ENCODE results near the gene RBM38.

Gene RBM38

DNA sequence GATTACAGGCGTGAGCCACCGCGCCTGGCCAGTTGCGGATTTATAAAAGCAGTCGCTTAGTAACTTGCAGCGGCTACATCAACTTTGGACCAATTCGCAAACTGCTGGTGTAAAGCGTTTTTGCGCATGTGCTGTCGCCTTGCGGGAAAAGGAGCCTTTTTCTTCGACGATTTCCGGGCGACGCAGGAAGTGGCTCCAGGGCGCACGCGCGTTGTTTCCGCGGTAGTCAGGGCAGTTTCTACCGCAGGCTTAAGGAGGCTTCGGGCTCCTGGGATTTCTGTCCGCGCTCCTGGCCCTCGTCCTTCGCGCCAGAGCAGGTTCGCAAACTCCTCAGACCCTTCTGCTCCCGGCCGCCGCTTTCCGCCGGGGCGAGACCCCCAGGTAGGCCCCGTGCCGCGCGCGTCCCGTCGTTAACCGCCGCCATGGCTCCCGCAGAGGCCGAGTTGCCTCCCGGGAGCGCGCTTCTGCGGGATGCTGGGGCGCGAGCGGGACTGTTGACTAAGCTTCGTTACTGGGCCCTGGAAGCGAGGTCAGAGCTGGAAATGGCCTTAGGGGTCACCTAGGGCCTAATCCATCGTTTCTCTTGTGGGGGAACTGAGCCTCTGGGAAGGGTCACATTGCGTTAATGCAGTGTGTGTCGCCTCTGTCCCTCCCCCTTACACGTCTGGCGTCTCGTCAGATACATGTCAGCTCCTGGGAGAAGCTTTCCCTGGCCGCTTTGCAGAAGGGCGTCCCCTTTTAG, 40.0 kb upstream of the RBM38 start, which contains the start of gene RAE1 (continued):
- TF ChIP-seq ZNF184 (tag by site-specific recombination; IDR thresholded peaks at IDR 0.05): no peak
- TF ChIP-seq ZNF311 (tag by site-specific recombination; IDR thresholded peaks at IDR 0.05; ENCODE audit: borderline replicate concordance): no peak
- peak; percentile 49; the same call in 1 of the 2 replicates for TF ChIP-seq KLF9 (tag by site-specific recombination; IDR thresholded peaks at IDR 0.05; ENCODE audit: low read depth)
- no peak for TF ChIP-seq ZNF510 (tag by site-specific recombination; IDR thresholded peaks at IDR 0.05; ENCODE audit: insufficient replicate concordance)
- TF ChIP-seq OSR2 (tag by site-specific recombination; IDR thresholded peaks at IDR 0.05): peak; percentile 67
- no peak for TF ChIP-seq ZSCAN23 (tag by site-specific recombination; IDR thresholded peaks at IDR 0.05)
- peak; percentile 80; the same call in 1 of the 2 replicates for TF ChIP-seq ZNF777 (tag by site-specific recombination; IDR thresholded peaks at IDR 0.05; ENCODE audit: borderline replicate concordance)
- TF ChIP-seq, protein P1, sequence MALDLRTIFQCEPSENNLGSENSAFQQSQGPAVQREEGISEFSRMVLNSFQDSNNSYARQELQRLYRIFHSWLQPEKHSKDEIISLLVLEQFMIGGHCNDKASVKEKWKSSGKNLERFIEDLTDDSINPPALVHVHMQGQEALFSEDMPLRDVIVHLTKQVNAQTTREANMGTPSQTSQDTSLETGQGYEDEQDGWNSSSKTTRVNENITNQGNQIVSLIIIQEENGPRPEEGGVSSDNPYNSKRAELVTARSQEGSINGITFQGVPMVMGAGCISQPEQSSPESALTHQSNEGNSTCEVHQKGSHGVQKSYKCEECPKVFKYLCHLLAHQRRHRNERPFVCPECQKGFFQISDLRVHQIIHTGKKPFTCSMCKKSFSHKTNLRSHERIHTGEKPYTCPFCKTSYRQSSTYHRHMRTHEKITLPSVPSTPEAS (tag by site-specific recombination; IDR thresholded peaks at IDR 0.05): no peak
- peak; percentile 71 for TF ChIP-seq PRDM4 (tag by site-specific recombination; IDR thresholded peaks at IDR 0.05)
- no peak for TF ChIP-seq GLI4 (tag by site-specific recombination; IDR thresholded peaks at IDR 0.05)
- no peak for TF ChIP-seq ZNF701 (tag by site-specific recombination; IDR thresholded peaks at IDR 0.05)
- peak; percentile 63; the same call in 1 of the 2 replicates for TF ChIP-seq ZNF2 (tag by site-specific recombination; IDR thresholded peaks at IDR 0.05)
- no peak for TF ChIP-seq ZNF544 (tag by site-specific recombination; IDR thresholded peaks at IDR 0.05)
- TF ChIP-seq ZXDB (tag by site-specific recombination; IDR thresholded peaks at IDR 0.05): peak; percentile 80
- no peak for TF ChIP-seq ZNF423 (tag by site-specific recombination; IDR thresholded peaks at IDR 0.05)
- TF ChIP-seq ZNF426 (tag by site-specific recombination; IDR thresholded peaks at IDR 0.05): no peak
- TF ChIP-seq ZNF585B (tag by site-specific recombination; IDR thresholded peaks at IDR 0.05): no peak
- peak; percentile 68 for TF ChIP-seq GLIS2 (tag by site-specific recombination; IDR thresholded peaks at IDR 0.05)
- 0 out of 2 replicates have a peak, but pooled peaks have one; percentile 32 for TF ChIP-seq ZEB2 (tag by site-specific recombination; IDR thresholded peaks at IDR 0.05)
- no peak for TF ChIP-seq ZNF341 (tag by site-specific recombination; IDR thresholded peaks at IDR 0.05; ENCODE audit: low read depth)
- peak; percentile 92 for TF ChIP-seq YY1 (tag by site-specific recombination; IDR thresholded peaks at IDR 0.05)
- TF ChIP-seq ZNF335 (tag by site-specific recombination; conservative IDR thresholded peaks at IDR 0.05): peak; percentile 63
- TF ChIP-seq ZNF596 (tag by site-specific recombination; IDR thresholded peaks at IDR 0.05): no peak
- TF ChIP-seq KLF7 (tag by site-specific recombination; IDR thresholded peaks at IDR 0.05; ENCODE audit: borderline replicate concordance): no peak
- TF ChIP-seq ZNF19 (tag by site-specific recombination; IDR thresholded peaks at IDR 0.05; ENCODE audit: low read depth): no peak
- TF ChIP-seq ZNF645 (tag by site-specific recombination; IDR thresholded peaks at IDR 0.05): no peak
- no peak for TF ChIP-seq WT1 (tag by site-specific recombination; IDR thresholded peaks at IDR 0.05)
- TF ChIP-seq ZNF473 (tag by site-specific recombination; IDR thresholded peaks at IDR 0.05): no peak
- TF ChIP-seq, protein P2, sequence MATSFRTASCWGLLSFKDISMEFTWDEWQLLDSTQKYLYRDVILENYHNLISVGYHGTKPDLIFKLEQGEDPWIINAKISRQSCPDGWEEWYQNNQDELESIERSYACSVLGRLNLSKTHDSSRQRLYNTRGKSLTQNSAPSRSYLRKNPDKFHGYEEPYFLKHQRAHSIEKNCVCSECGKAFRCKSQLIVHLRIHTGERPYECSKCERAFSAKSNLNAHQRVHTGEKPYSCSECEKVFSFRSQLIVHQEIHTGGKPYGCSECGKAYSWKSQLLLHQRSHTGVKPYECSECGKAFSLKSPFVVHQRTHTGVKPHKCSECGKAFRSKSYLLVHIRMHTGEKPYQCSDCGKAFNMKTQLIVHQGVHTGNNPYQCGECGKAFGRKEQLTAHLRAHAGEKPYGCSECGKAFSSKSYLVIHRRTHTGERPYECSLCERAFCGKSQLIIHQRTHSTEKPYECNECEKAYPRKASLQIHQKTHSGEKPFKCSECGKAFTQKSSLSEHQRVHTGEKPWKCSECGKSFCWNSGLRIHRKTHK (tag by site-specific recombination; IDR thresholded peaks at IDR 0.05): no peak
- peak; percentile 50 for TF ChIP-seq SP2 (tag by site-specific recombination; IDR thresholded peaks at IDR 0.05)
- no peak for TF ChIP-seq MZF1 (tag by site-specific recombination; IDR thresholded peaks at IDR 0.05; ENCODE audit: borderline replicate concordance)
- TF ChIP-seq, protein P3, sequence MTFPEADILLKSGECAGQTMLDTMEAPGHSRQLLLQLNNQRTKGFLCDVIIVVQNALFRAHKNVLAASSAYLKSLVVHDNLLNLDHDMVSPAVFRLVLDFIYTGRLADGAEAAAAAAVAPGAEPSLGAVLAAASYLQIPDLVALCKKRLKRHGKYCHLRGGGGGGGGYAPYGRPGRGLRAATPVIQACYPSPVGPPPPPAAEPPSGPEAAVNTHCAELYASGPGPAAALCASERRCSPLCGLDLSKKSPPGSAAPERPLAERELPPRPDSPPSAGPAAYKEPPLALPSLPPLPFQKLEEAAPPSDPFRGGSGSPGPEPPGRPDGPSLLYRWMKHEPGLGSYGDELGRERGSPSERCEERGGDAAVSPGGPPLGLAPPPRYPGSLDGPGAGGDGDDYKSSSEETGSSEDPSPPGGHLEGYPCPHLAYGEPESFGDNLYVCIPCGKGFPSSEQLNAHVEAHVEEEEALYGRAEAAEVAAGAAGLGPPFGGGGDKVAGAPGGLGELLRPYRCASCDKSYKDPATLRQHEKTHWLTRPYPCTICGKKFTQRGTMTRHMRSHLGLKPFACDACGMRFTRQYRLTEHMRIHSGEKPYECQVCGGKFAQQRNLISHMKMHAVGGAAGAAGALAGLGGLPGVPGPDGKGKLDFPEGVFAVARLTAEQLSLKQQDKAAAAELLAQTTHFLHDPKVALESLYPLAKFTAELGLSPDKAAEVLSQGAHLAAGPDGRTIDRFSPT (tag by site-specific recombination; IDR thresholded peaks at IDR 0.05): no peak
- no peak for TF ChIP-seq ZNF266 (tag by site-specific recombination; IDR thresholded peaks at IDR 0.05; ENCODE audit: low read depth)
